IPS-18a (cell line): Measurements from ENCODE around the gene LLGL2.

Source experiments
- H3K27ac ChIP-seq: one replicate; pipeline ENCODE4 v1.5.1; 2013; ENCODE audit warnings: low read length
- H3K27me3 ChIP-seq: one replicate; pipeline ENCODE4 v1.6.1; 2013; ENCODE audit warnings: mild to moderate bottlenecking, low read length; ENCODE audit not compliant: control insufficient read depth, insufficient read depth
- H3K36me3 ChIP-seq: one replicate; pipeline ENCODE4 v1.6.1; 2013; ENCODE audit warnings: low read depth, low read length; ENCODE audit not compliant: control insufficient read depth
- H3K4me1 ChIP-seq: one replicate; pipeline ENCODE4 v1.6.1; 2013; ENCODE audit warnings: low read depth, low read length; ENCODE audit not compliant: control insufficient read depth
- H3K4me3 ChIP-seq: one replicate; pipeline ENCODE4 v1.5.1; 2013; ENCODE audit warnings: low read length
- H3K9ac ChIP-seq: one replicate; pipeline ENCODE4 v1.6.1; 2013; ENCODE audit warnings: mild to moderate bottlenecking, low read length, moderate library complexity
- H3K9me3 ChIP-seq: one replicate; pipeline ENCODE4 v1.6.1; 2013; ENCODE audit warnings: low read depth, low read length; ENCODE audit not compliant: control insufficient read depth

Gene LLGL2

GRCh38 chr17:75511610-75512575 lies 13.6 kb upstream of the LLGL2 start:
- H3K9ac ChIP-seq: no peak overlapping the region
- H3K27ac ChIP-seq: no peak overlapping the region
- no peak overlapping the region for H3K4me3 ChIP-seq
- H3K27me3 ChIP-seq: no peaks in the 10 kb centered on the region
- no peaks in the 10 kb centered on the region for H3K4me1 ChIP-seq
- no peaks in the 10 kb centered on the region for H3K9me3 ChIP-seq
- H3K36me3 ChIP-seq: peaks cover 4% of the 10 kb centered on the region

- H3K27ac ChIP-seq: no peak overlapping the region
- peaks cover 3% of the 10 kb centered on the region for H3K4me1 ChIP-seq
- H3K9me3 ChIP-seq: no peaks in the 10 kb centered on the region
- H3K36me3 ChIP-seq: peaks cover 4% of the 10 kb centered on the region
- no peak overlapping the region for H3K4me3 ChIP-seq
- no peak overlapping the region for H3K9ac ChIP-seq
- no peaks in the 10 kb centered on the region for H3K27me3 ChIP-seq
Observed at GRCh38 chr17:75512926-75513640, 12.4 kb upstream of the LLGL2 start.

- Histone ChIP-seq H3K36me3 (peaks cover 4% of the 10 kb centered on the region), H3K9me3 (no peaks in the 10 kb centered on the region), H3K27ac (no peak overlapping the region), H3K9ac (no peak overlapping the region), H3K27me3 (no peaks in the 10 kb centered on the region), H3K4me3 (no peak overlapping the region), H3K4me1 (peaks cover 3% of the 10 kb centered on the region)
Observed at GRCh38 chr17:75513641-75514000, 11.9 kb upstream of the LLGL2 start.

GRCh38 chr17:75514299-75514918 lies 11.1 kb upstream of the LLGL2 start:
- H3K36me3 ChIP-seq: peaks cover 4% of the 10 kb centered on the region
- H3K9me3 ChIP-seq: no peaks in the 10 kb centered on the region
- H3K9ac ChIP-seq: peak overlapping the region; percentile 68
- H3K27me3 ChIP-seq: no peaks in the 10 kb centered on the region
- peaks cover 3% of the 10 kb centered on the region for H3K4me1 ChIP-seq
- no peak overlapping the region for H3K27ac ChIP-seq
- peak overlapping the region; percentile 87 for H3K4me3 ChIP-seq

- Histone ChIP-seq H3K27ac (no peak overlapping the region), H3K36me3 (peaks cover 7% of the 10 kb centered on the region), H3K9ac (peak overlapping the region; percentile 68), H3K27me3 (no peaks in the 10 kb centered on the region), H3K4me1 (peaks cover 3% of the 10 kb centered on the region), H3K9me3 (no peaks in the 10 kb centered on the region), H3K4me3 (peak overlapping the region; percentile 87)
Observed at GRCh38 chr17:75514919-75515495, 10.5 kb upstream of the LLGL2 start.

GRCh38 chr17:75515496-75516254 lies 9.8 kb upstream of the LLGL2 start, which contains the start of gene CASKIN2:
CASKIN2 (minus strand) TSS chr17:75515537; CDS start chr17:75513804, 1,733 bp downstream.
- H3K27me3 ChIP-seq: no peaks in the 10 kb centered on the region
- H3K27ac ChIP-seq: no peak within 1 kb of the TSS
- peak within 1 kb of the TSS; percentile 87 for H3K4me3 ChIP-seq
- peaks cover 7% of the 10 kb centered on the region for H3K36me3 ChIP-seq
- no peaks in the 10 kb centered on the region for H3K9me3 ChIP-seq
- H3K9ac ChIP-seq: peak within 1 kb of the TSS; percentile 68
- H3K4me1 ChIP-seq: peaks cover 3% of the 10 kb centered on the region

- Histone ChIP-seq H3K27me3 (no peaks in the 10 kb centered on the region), H3K9ac (peak within 1 kb of the TSS; percentile 68), H3K27ac (no peak within 1 kb of the TSS), H3K4me3 (peak within 1 kb of the TSS; percentile 87), H3K4me1 (peaks cover 3% of the 10 kb centered on the region), H3K36me3 (peaks cover 7% of the 10 kb centered on the region), H3K9me3 (no peaks in the 10 kb centered on the region)
Observed at GRCh38 chr17:75516255-75516618, 9.3 kb upstream of the LLGL2 start, which contains the start of gene TSEN54. TSEN54 (plus strand) TSS chr17:75516528; CDS start chr17:75516561, 33 bp downstream.

- no peaks in the 10 kb centered on the region for H3K9me3 ChIP-seq
- H3K9ac ChIP-seq: no peak overlapping the region
- no peak overlapping the region for H3K27ac ChIP-seq
- H3K4me1 ChIP-seq: peaks cover 3% of the 10 kb centered on the region
- H3K36me3 ChIP-seq: peaks cover 7% of the 10 kb centered on the region
- peak overlapping the region; percentile 83 for H3K4me3 ChIP-seq
- H3K27me3 ChIP-seq: no peaks in the 10 kb centered on the region
Observed at GRCh38 chr17:75516619-75517296, 8.7 kb upstream of the LLGL2 start.

GRCh38 chr17:75517297-75517865 lies 8.1 kb upstream of the LLGL2 start:
- peak overlapping the region; percentile 83 for H3K4me3 ChIP-seq
- peaks cover 3% of the 10 kb centered on the region for H3K4me1 ChIP-seq
- no peaks in the 10 kb centered on the region for H3K27me3 ChIP-seq
- H3K36me3 ChIP-seq: peaks cover 10% of the 10 kb centered on the region
- no peaks in the 10 kb centered on the region for H3K9me3 ChIP-seq
- H3K9ac ChIP-seq: no peak overlapping the region
- H3K27ac ChIP-seq: no peak overlapping the region

GRCh38 chr17:75518201-75518600 lies 7.3 kb upstream of the LLGL2 start:
- Histone ChIP-seq H3K4me1 (peaks cover 3% of the 10 kb centered on the region), H3K36me3 (peaks cover 12% of the 10 kb centered on the region), H3K27me3 (no peaks in the 10 kb centered on the region), H3K9ac (no peak overlapping the region), H3K27ac (no peak overlapping the region), H3K4me3 (no peak overlapping the region), H3K9me3 (no peaks in the 10 kb centered on the region)
